LNCAP (cell line): ENCODE results near the gene SCN2A.

Experiments used
- CTCF ChIP-seq: fragments of 450-650 bp; IDR thresholded peaks from 2 replicates; pipeline ENCODE4 v1.5.1; 2017; ENCODE audit warnings: mild to moderate bottlenecking

Gene SCN2A

GRCh38 chr2:165436559-165436958, 197.3 kb downstream of the SCN2A start:
- no peak for TF ChIP-seq CTCF

- no peak for TF ChIP-seq CTCF
Measured at GRCh38 chr2:165440367-165440766, 201.2 kb downstream of the SCN2A start.
